H9 (cell line): Measurements from ENCODE around the gene CCDC71L. TPM values are rescaled to one million over a fixed set of nuclear protein-coding genes. Genes with fewer than 3 reads are reported as not detected.

Source experiments
- DNase-seq: peaks from one replicate; pipeline ENCODE4 v3.0.0-alpha.2; 2017
- H2AFZ ChIP-seq: one replicate; pipeline ENCODE4 v1.6.1; 2013; ENCODE audit warnings: mild to moderate bottlenecking, low read length, control low read depth, moderate library complexity
- H2AK5ac ChIP-seq: 2 replicates; pipeline ENCODE4 v1.6.1; 2013; ENCODE audit warnings: low read length, control low read depth, mixed read lengths; ENCODE audit not compliant: insufficient read length
- H2BK120ac ChIP-seq: one replicate; pipeline ENCODE4 v1.6.1; 2013; ENCODE audit warnings: low read depth, mild to moderate bottlenecking, low read length, control low read depth, inconsistent platforms; ENCODE audit not compliant: poor library complexity, severe bottlenecking
- H2BK12ac ChIP-seq: 2 replicates; pipeline ENCODE4 v1.6.1; 2013; ENCODE audit warnings: low read length, control low read depth, mixed read lengths, low read depth; ENCODE audit not compliant: insufficient read length
- H2BK15ac ChIP-seq: 2 replicates; pipeline ENCODE4 v1.6.1; 2013; ENCODE audit warnings: low read depth, low read length, control low read depth
- H2BK20ac ChIP-seq: one replicate; pipeline ENCODE4 v1.6.1; 2013; ENCODE audit warnings: low read depth, mild to moderate bottlenecking, low read length, control low read depth, inconsistent platforms; ENCODE audit not compliant: poor library complexity, severe bottlenecking
- H2BK5ac ChIP-seq: 2 replicates; pipeline ENCODE4 v1.6.1; 2013; ENCODE audit warnings: low read length, control low read depth, mixed read lengths; ENCODE audit not compliant: insufficient read length
- H3K14ac ChIP-seq: 2 replicates; pipeline ENCODE4 v1.6.1; 2013; ENCODE audit warnings: low read length, control low read depth; ENCODE audit not compliant: insufficient read depth
- H3K18ac ChIP-seq: 2 replicates; pipeline ENCODE4 v1.6.1; 2013; ENCODE audit warnings: low read depth, mild to moderate bottlenecking, mixed read lengths, low read length, control low read depth; ENCODE audit not compliant: insufficient read length
- H3K23ac ChIP-seq: 2 replicates; pipeline ENCODE4 v1.6.1; 2013; ENCODE audit warnings: low read length, control low read depth, mixed read lengths, low read depth; ENCODE audit not compliant: insufficient read length
- H3K23me2 ChIP-seq: 2 replicates; pipeline ENCODE4 v1.6.1; 2013; ENCODE audit warnings: low read depth, mild to moderate bottlenecking, mixed read lengths, low read length, control low read depth; ENCODE audit not compliant: insufficient read length, poor library complexity, severe bottlenecking
- H3K27ac ChIP-seq: 2 replicates; pipeline ENCODE4 v1.5.1; 2013; ENCODE audit warnings: low read length, control low read depth, mixed read lengths, low read depth; ENCODE audit not compliant: insufficient read length
- H3K27me3 ChIP-seq: 2 replicates; pipeline ENCODE4 v1.6.1; 2013; ENCODE audit warnings: low read length, control low read depth, inconsistent platforms; ENCODE audit not compliant: insufficient read depth
- H3K4ac ChIP-seq: 2 replicates; pipeline ENCODE4 v1.6.1; 2013; ENCODE audit warnings: low read depth, mild to moderate bottlenecking, control low read depth, inconsistent platforms, low read length, moderate library complexity
- H3K4me1 ChIP-seq: 2 replicates; pipeline ENCODE4 v1.6.1; 2013; ENCODE audit warnings: low read length, control low read depth, inconsistent platforms; ENCODE audit not compliant: insufficient read depth
- H3K4me2 ChIP-seq: 2 replicates; pipeline ENCODE4 v1.6.1; 2013; ENCODE audit warnings: low read length, control low read depth, mixed read lengths; ENCODE audit not compliant: insufficient read length, insufficient read depth
- H3K56ac ChIP-seq: 2 replicates; pipeline ENCODE4 v1.6.1; 2013; ENCODE audit warnings: low read depth, mild to moderate bottlenecking, mixed read lengths, low read length, control low read depth; ENCODE audit not compliant: insufficient read length
- H3K79me1 ChIP-seq: 2 replicates; pipeline ENCODE4 v1.6.1; 2013; ENCODE audit warnings: low read depth, mild to moderate bottlenecking, moderate library complexity, low read length, control low read depth, inconsistent platforms; ENCODE audit not compliant: insufficient read depth, poor library complexity, severe bottlenecking
- H3K79me2 ChIP-seq: 2 replicates; pipeline ENCODE4 v1.6.1; 2013; ENCODE audit warnings: low read length, control low read depth, inconsistent platforms; ENCODE audit not compliant: insufficient read depth
- H3K9ac ChIP-seq: 2 replicates; pipeline ENCODE4 v1.6.1; 2013; ENCODE audit warnings: low read length, control low read depth, mixed read lengths; ENCODE audit not compliant: insufficient read length; ENCODE audit errors: extremely low read depth
- H3K9me3 ChIP-seq: one replicate; pipeline ENCODE4 v1.6.1; 2013; ENCODE audit warnings: low read depth, low read length, inconsistent platforms; ENCODE audit not compliant: control insufficient read depth
- H3T11ph ChIP-seq: one replicate; pipeline ENCODE4 v1.6.1; 2013; ENCODE audit warnings: mild to moderate bottlenecking, low read length, control low read depth, inconsistent platforms
- H4K20me1 ChIP-seq: one replicate; pipeline ENCODE4 v1.6.1; 2013; ENCODE audit not compliant: control insufficient read depth, insufficient read length, insufficient read depth
- H4K5ac ChIP-seq: 2 replicates; pipeline ENCODE4 v1.6.1; 2013; ENCODE audit warnings: low read depth, mild to moderate bottlenecking, mixed read lengths, low read length, control low read depth; ENCODE audit not compliant: insufficient read length
- H4K8ac ChIP-seq: replicated peaks from 2 replicates; pipeline ENCODE4 v1.6.1; 2013; ENCODE audit warnings: low read length, control low read depth, mixed read lengths, low read depth; ENCODE audit not compliant: insufficient read length
- H4K91ac ChIP-seq: 2 replicates; pipeline ENCODE4 v1.6.1; 2013; ENCODE audit warnings: low read depth, mild to moderate bottlenecking, moderate library complexity, mixed read lengths, low read length, control low read depth; ENCODE audit not compliant: insufficient read length
- H3K27ac Mint-ChIP-seq, 3 experiments: 2 replicates in 2 of 3; 3 replicates in 1 of 3; pipeline ENCODE4 v1.8.0; 2020 to 2021; ENCODE audit warnings: mixed read lengths in 3 of 3, mild to moderate bottlenecking in 1 of 3, moderate library complexity in 1 of 3
- H3K27me3 Mint-ChIP-seq: 2 replicates; pipeline ENCODE4 v1.8.0; 2021; ENCODE audit warnings: low read depth, mild to moderate bottlenecking, moderate library complexity, mixed read lengths
- H3K36me3 Mint-ChIP-seq, 3 experiments: 2 replicates in 2 of 3; 3 replicates in 1 of 3; pipeline ENCODE4 v1.8.0; 2020 to 2021; ENCODE audit warnings: low read depth in 3 of 3, mixed read lengths in 3 of 3; ENCODE audit not compliant: insufficient read depth in 1 of 3
- H3K4me1 Mint-ChIP-seq, 2 experiments: 2 replicates each; pipeline ENCODE4 v1.8.0; 2020; ENCODE audit warnings: mixed read lengths in 2 of 2
- H3K4me3 Mint-ChIP-seq, 2 experiments: 2 replicates in 1 of 2; 3 replicates in 1 of 2; pipeline ENCODE4 v1.8.0; 2020 to 2021; ENCODE audit warnings: mild to moderate bottlenecking in 2 of 2, mixed read lengths in 2 of 2, moderate library complexity in 1 of 2
- H3K9me3 Mint-ChIP-seq, 2 experiments: 2 replicates in 1 of 2; 3 replicates in 1 of 2; pipeline ENCODE4 v1.8.0; 2020; ENCODE audit warnings: mild to moderate bottlenecking in 2 of 2, mixed read lengths in 2 of 2, moderate library complexity in 1 of 2
- WGBS: extraction: QIAGEN DNeasy Blood & Tissue Kit; methylation state at CpG from one replicate; pipeline ENCODE4 v1.1.7; 2013; ENCODE audit warnings: missing lambda C conversion rate, low lambda C conversion rate, mixed read lengths; ENCODE audit not compliant: insufficient read length; ENCODE audit errors: extremely low coverage; 5-methylcytosine and 5-hydroxymethylcytosine counted together
- total RNA-seq: library from RNA; stranded (reverse); gene quantifications from 2 replicates; pipeline ENCODE4 v1.2.1, GENCODE V29; 2021
- TF ChIP-seq, protein P1 (sequence below): fragments of 200-600 bp; sonication (generic); conservative IDR thresholded peaks from 3 replicates; pipeline ENCODE4 v1.8.0; 2021; ENCODE audit warnings: antibody characterized with exemption, mild to moderate bottlenecking

The CCDC71L gene
- total RNA-seq, 1 experiment from 2014 or later, result 13.7 TPM

DNA sequence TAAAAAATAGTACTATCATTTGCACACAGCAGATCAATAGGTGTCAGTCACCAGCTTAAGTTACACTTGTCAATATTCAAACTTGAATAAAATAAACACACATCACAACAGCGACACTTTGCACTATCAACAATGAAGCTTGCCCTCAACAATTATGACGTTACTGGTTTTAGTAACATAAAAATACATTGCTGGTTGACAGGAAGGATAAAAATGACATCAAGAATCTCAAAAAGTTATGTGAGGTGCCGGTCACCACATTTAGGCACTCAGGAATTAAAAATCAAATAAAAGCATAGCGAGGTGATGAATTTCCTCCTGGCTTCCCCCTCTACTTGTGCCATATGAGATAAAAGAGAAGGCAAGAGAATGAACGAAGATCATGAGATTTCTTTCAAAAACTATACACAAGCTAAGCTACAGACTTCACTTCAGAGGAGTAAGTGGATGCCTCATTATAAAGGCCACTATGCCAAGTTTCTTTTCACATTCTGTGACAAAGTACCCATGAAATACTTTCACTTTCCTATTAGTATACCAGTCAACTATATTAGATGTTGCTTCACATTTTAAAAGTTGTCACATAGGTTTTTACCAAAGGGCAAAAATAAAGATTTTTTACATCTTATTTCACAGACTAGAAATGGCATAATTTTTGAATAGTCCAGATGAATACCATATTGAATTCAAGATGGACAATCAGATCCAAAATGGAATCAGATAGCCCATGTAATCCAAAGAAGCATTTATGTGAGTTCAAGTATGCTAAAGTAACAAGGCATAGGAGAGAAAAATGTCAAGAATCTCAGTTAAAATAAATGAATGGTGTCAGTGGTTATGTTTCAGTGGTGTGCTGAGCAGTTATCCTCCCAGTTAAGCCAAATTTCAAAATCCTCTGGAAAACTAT lies 3.6 kb downstream of the CCDC71L start:
- Histone ChIP-seq H2AK5ac (no peak overlapping the region), H3K27ac (no peak overlapping the region), H3K9me3 (no peaks in the 10 kb centered on the region), H2BK120ac (no peak overlapping the region), H3K14ac (no peak overlapping the region), H3K79me2 (no peaks in the 10 kb centered on the region), H3K4me2 (no peak overlapping the region), H3K56ac (no peak overlapping the region), H4K91ac (no peak overlapping the region), H4K20me1 (no peaks in the 10 kb centered on the region), H3K4ac (no peak overlapping the region), H3K27me3 (no peaks in the 10 kb centered on the region), H3K9ac (no peak overlapping the region), H4K8ac (no peak overlapping the region), H2BK15ac (no peak overlapping the region), H3K79me1 (no peaks in the 10 kb centered on the region), H2BK12ac (no peak overlapping the region), H2BK20ac (no peak overlapping the region), H4K5ac (no peak overlapping the region), H2BK5ac (no peak overlapping the region), H3T11ph (no peak overlapping the region), H3K18ac (no peak overlapping the region), H3K23me2 (peaks cover 6% of the 10 kb centered on the region), H3K4me1 (no peaks in the 10 kb centered on the region), H2AFZ (no peak overlapping the region), H3K23ac (no peak overlapping the region)
- no CpG with 5 or more reads among the region's 5 CpGs for WGBS
- Mint-ChIP-seq H3K27me3 (no peaks in the 10 kb centered on the region; the same call in 1 of the 2 replicates), H3K27ac (no peak overlapping the region), H3K36me3 (no peaks in the 10 kb centered on the region; a peak in 1 of 7 replicates), H3K4me1 (peaks cover 19 to 21% of the 10 kb centered on the region in 2 experiments), H3K9me3 (no peaks in the 10 kb centered on the region; a peak in 1 of 5 replicates), H3K4me3 (no peak overlapping the region)
- TF ChIP-seq, protein P1, sequence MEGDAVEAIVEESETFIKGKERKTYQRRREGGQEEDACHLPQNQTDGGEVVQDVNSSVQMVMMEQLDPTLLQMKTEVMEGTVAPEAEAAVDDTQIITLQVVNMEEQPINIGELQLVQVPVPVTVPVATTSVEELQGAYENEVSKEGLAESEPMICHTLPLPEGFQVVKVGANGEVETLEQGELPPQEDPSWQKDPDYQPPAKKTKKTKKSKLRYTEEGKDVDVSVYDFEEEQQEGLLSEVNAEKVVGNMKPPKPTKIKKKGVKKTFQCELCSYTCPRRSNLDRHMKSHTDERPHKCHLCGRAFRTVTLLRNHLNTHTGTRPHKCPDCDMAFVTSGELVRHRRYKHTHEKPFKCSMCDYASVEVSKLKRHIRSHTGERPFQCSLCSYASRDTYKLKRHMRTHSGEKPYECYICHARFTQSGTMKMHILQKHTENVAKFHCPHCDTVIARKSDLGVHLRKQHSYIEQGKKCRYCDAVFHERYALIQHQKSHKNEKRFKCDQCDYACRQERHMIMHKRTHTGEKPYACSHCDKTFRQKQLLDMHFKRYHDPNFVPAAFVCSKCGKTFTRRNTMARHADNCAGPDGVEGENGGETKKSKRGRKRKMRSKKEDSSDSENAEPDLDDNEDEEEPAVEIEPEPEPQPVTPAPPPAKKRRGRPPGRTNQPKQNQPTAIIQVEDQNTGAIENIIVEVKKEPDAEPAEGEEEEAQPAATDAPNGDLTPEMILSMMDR, result no peak
- DNase-seq, result no peak
